Smooth muscle cell (in vitro differentiated cells): ENCODE measurements around the gene PEX3. TPM values are rescaled to one million over a fixed set of nuclear protein-coding genes. Genes with fewer than 3 reads are reported as not detected.

Source experiments
- DNase-seq: peaks from one replicate; lab custom pipeline; 2025; ENCODE audit not compliant: unreplicated experiment; lab: John Stamatoyannopoulos, UW
- H2AFZ ChIP-seq: fragments of 200-600 bp; sonication (generic); 2 replicates; pipeline ENCODE4 v1.6.0; 2016; ENCODE audit warnings: antibody characterized with exemption, low read depth, mild to moderate bottlenecking
- H3F3A ChIP-seq: fragments of 200-600 bp; sonication (generic); 2 replicates; pipeline ENCODE4 v1.6.0; 2017; ENCODE audit warnings: antibody characterized with exemption, low read depth
- H3K27ac ChIP-seq: fragments of 200-600 bp; sonication (generic); 2 replicates; pipeline ENCODE4 v1.5.1; 2016; ENCODE audit warnings: low read depth, mild to moderate bottlenecking
- H3K27me3 ChIP-seq: fragments of 200-600 bp; sonication (generic); 2 replicates; pipeline ENCODE4 v1.6.1; 2016; ENCODE audit warnings: low read depth, mild to moderate bottlenecking
- H3K36me3 ChIP-seq: fragments of 200-600 bp; sonication (generic); 2 replicates; pipeline ENCODE4 v1.5.1; 2016; ENCODE audit warnings: low read depth
- H3K4me1 ChIP-seq: fragments of 200-600 bp; sonication (generic); 2 replicates; pipeline ENCODE4 v1.5.1; 2016; ENCODE audit warnings: low read depth
- H3K4me2 ChIP-seq: fragments of 200-600 bp; sonication (generic); 2 replicates; pipeline ENCODE4 v1.6.0; 2016; ENCODE audit warnings: mild to moderate bottlenecking
- H3K4me3 ChIP-seq: fragments of 200-600 bp; sonication (generic); 2 replicates; pipeline ENCODE4 v1.5.1; 2016; ENCODE audit warnings: mild to moderate bottlenecking
- H3K79me2 ChIP-seq: fragments of 200-600 bp; sonication (generic); 2 replicates; pipeline ENCODE4 v1.6.0; 2016; ENCODE audit warnings: low read depth, mild to moderate bottlenecking
- H3K9ac ChIP-seq: fragments of 200-600 bp; sonication (generic); 2 replicates; pipeline ENCODE4 v1.6.0; 2016; ENCODE audit warnings: low read depth
- H3K9me3 ChIP-seq: fragments of 200-600 bp; sonication (generic); replicated peaks from 2 replicates; pipeline ENCODE4 v1.5.1; 2016; ENCODE audit warnings: low read depth
- H4K20me1 ChIP-seq: fragments of 200-600 bp; sonication (generic); 2 replicates; pipeline ENCODE4 v1.6.0; 2016; ENCODE audit warnings: low read depth
- CTCF ChIP-seq: fragments of 200-600 bp; sonication (generic); IDR thresholded peaks from 2 replicates; pipeline ENCODE4 v1.5.1; 2017; ENCODE audit warnings: borderline replicate concordance, mild to moderate bottlenecking, antibody characterized with exemption; ENCODE audit not compliant: insufficient read depth, poor library complexity, severe bottlenecking
- WGBS: methylation state at CpG from one replicate; pipeline ENCODE4 v1.1.7; 2016; ENCODE audit warnings: low lambda C conversion rate; 5-methylcytosine and 5-hydroxymethylcytosine counted together
- polyA plus RNA-seq: library from polyadenylated mRNA; unstranded; fragments of >200 nt; fragmentation: Nextera tagmentation; extraction: Ambion mirVana; gene quantifications from 2 replicates; pipeline ENCODE4 v1.2.1, GENCODE V29; 2016
- total RNA-seq: library from RNA; depleted of rRNA; stranded (reverse); fragments of >200 nt; gene quantifications from 2 replicates; pipeline ENCODE4 v1.2.3, GENCODE V29; 2014

PEX3 gene
- total and polyA plus RNA-seq, 2 experiments from 2014 or later, result 14.3 to 15.0 TPM

- no peak overlapping the region for H3K27ac ChIP-seq
- no peaks in the 10 kb centered on the region for H3K79me2 ChIP-seq
- no peaks in the 10 kb centered on the region for H3F3A ChIP-seq
- no peak overlapping the region for H3K9ac ChIP-seq
- H3K36me3 ChIP-seq, result no peaks in the 10 kb centered on the region
- no peak overlapping the region for H2AFZ ChIP-seq
- H3K4me3 ChIP-seq, result no peak overlapping the region
- no peaks in the 10 kb centered on the region for H3K9me3 ChIP-seq
- H3K27me3 ChIP-seq, result no peaks in the 10 kb centered on the region
- WGBS, result 32% methylated on average over 7 of the region's 7 CpGs
- TF ChIP-seq CTCF, result no peak
- no peaks in the 10 kb centered on the region for H4K20me1 ChIP-seq
- no peak for DNase-seq
- H3K4me1 ChIP-seq, result peaks cover 1% of the 10 kb centered on the region
- H3K4me2 ChIP-seq, result peak overlapping the region; percentile 13
These were observed 47.8 kb upstream of the PEX3 start for GRCh38 chr6:143402721-143403336.

DNA sequence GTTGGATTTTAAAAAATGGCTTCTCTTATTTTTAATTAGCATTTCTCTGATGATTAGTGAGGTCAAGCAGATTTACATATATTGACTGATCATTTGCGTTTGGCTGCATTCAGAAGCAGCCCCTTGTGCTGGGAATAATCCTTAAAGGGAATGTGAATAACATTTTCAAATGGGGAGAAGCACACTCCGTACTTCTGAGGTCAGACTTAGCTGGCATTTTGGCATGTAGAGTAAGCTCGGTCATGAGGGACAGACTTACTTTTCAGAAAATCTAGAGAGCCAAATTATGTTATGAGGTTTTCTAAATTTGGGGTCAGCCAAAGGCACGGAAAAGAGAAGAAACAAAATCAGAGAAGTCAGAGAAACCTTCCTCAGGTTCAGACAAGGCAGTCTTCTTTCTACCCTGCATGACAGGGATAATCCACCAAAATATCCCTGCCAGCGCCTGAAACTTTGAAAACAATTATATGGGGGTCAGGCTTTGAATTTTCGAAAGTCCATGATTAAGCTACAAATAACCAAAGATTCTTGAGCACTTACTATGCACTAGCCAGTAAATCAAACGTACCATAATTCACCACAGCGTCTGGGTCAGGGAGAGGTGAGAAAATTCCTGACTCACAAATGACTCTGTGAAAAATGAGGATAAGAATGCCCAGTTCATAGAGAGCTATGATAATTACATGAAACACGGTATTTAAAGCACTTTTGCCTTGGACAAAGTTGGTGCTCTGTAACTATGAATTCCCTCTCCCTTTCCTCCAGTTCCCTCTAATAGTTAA lies 45.0 kb upstream of the PEX3 start:
- TF ChIP-seq CTCF, result no peak
- Histone ChIP-seq H3K27ac (no peak overlapping the region), H4K20me1 (no peaks in the 10 kb centered on the region), H3K27me3 (no peaks in the 10 kb centered on the region), H3K4me1 (no peaks in the 10 kb centered on the region), H3K79me2 (no peaks in the 10 kb centered on the region), H3K4me2 (no peak overlapping the region), H3K36me3 (no peaks in the 10 kb centered on the region), H3K4me3 (no peak overlapping the region), H3F3A (no peaks in the 10 kb centered on the region), H2AFZ (no peak overlapping the region), H3K9ac (no peak overlapping the region), H3K9me3 (no peaks in the 10 kb centered on the region)
- 62% methylated on average over 9 of the region's 9 CpGs for WGBS
- no peak for DNase-seq

GRCh38 chr6:143406673-143407072 lies 43.9 kb upstream of the PEX3 start:
- H3K79me2 ChIP-seq, result no peaks in the 10 kb centered on the region
- no peaks in the 10 kb centered on the region for H3K9me3 ChIP-seq
- no peak overlapping the region for H3K4me3 ChIP-seq
- H3K4me1 ChIP-seq, result no peaks in the 10 kb centered on the region
- no peaks in the 10 kb centered on the region for H3K27me3 ChIP-seq
- H4K20me1 ChIP-seq, result no peaks in the 10 kb centered on the region
- H3K9ac ChIP-seq, result no peak overlapping the region
- no peak for DNase-seq
- TF ChIP-seq CTCF, result no peak
- H3K27ac ChIP-seq, result no peak overlapping the region
- H3K4me2 ChIP-seq, result no peak overlapping the region
- no peaks in the 10 kb centered on the region for H3F3A ChIP-seq
- no peak overlapping the region for H2AFZ ChIP-seq
- no peaks in the 10 kb centered on the region for H3K36me3 ChIP-seq
- WGBS, result 87% methylated on average over 3 of the region's 3 CpGs
